HEK293 (cell line): Measurements from ENCODE around the gene VAT1L.

Source experiments
- CTCF ChIA-PET: fragments of 350-600 bp; formaldehyde crosslinking; extraction: SDS; loops from one replicate; lab custom pipeline; 2021; ENCODE audit warnings: antibody characterized with exemption; lab: Yijun Ruan, JAX
- POLR2A ChIA-PET: fragments of 300-600 bp; formaldehyde crosslinking; extraction: SDS; loops from one replicate; lab custom pipeline; 2020; ENCODE audit warnings: antibody characterized with exemption, inconsistent platforms; lab: Yijun Ruan, JAX
- H3K27ac ChIP-seq: fragments of 200-500 bp; sonication (Bioruptor generic); 2 replicates; pipeline ENCODE4 v1.5.1; 2014; ENCODE audit warnings: low read depth, low read length, control low read depth, inconsistent platforms; ENCODE audit errors: extremely low read depth
- H3K36me3 ChIP-seq, 2 experiments: fragments of 200-500 bp in 1 of 2; sonication (Bioruptor generic) in 1 of 2; 1 replicate in 1 of 2; 2 replicates in 1 of 2; pipeline ENCODE4 v1.5.1; 2014 to 2017; ENCODE audit warnings: inconsistent platforms in 2 of 2, low read length in 2 of 2; ENCODE audit not compliant: control insufficient read depth in 2 of 2, insufficient read depth in 1 of 2
- H3K4me1 ChIP-seq: fragments of 200-500 bp; sonication (Bioruptor generic); 2 replicates; pipeline ENCODE4 v1.5.1; 2014; ENCODE audit warnings: mild to moderate bottlenecking, low read length, inconsistent platforms; ENCODE audit not compliant: control insufficient read depth, insufficient read depth
- H3K4me3 ChIP-seq: 2 replicates; pipeline ENCODE4 v1.5.1; 2011; ENCODE audit warnings: low read depth, mild to moderate bottlenecking, control low read depth, low read length, moderate library complexity
- H3K9me3 ChIP-seq: fragments of 200-500 bp; sonication (Bioruptor generic); 2 replicates; pipeline ENCODE4 v1.5.1; 2014; ENCODE audit warnings: low read depth, low read length, inconsistent platforms; ENCODE audit not compliant: control insufficient read depth, insufficient read depth
- BCL11A ChIP-seq: fragments of 450-650 bp; formaldehyde crosslinking; IDR thresholded peaks from 2 replicates; pipeline ENCODE4 v1.5.1; 2016; ENCODE audit warnings: low read depth, missing biosample characterization, missing genetic modification characterization
- EGR2 ChIP-seq: fragments of 450-650 bp; formaldehyde crosslinking; IDR thresholded peaks from 2 replicates; pipeline ENCODE4 v1.5.1; 2016; ENCODE audit warnings: low read depth, missing biosample characterization, missing genetic modification characterization
- GLIS1 ChIP-seq: fragments of 450-650 bp; formaldehyde crosslinking; IDR thresholded peaks from 2 replicates; pipeline ENCODE4 v1.5.1; 2016; ENCODE audit warnings: missing biosample characterization, missing genetic modification characterization
- KLF1 ChIP-seq: fragments of 450-650 bp; formaldehyde crosslinking; IDR thresholded peaks from 2 replicates; pipeline ENCODE4 v1.5.1; 2016; ENCODE audit warnings: missing biosample characterization, missing genetic modification characterization
- MYNN ChIP-seq: fragments of 450-650 bp; formaldehyde crosslinking; IDR thresholded peaks from 2 replicates; pipeline ENCODE4 v1.5.1; 2016; ENCODE audit warnings: missing biosample characterization, missing genetic modification characterization, borderline replicate concordance
- PRDM1 ChIP-seq: fragments of 450-650 bp; formaldehyde crosslinking; IDR thresholded peaks from 2 replicates; pipeline ENCODE4; 2016; ENCODE audit warnings: missing biosample characterization, missing genetic modification characterization
- SALL2 ChIP-seq: fragments of 450-650 bp; formaldehyde crosslinking; IDR thresholded peaks from 2 replicates; pipeline ENCODE4 v1.5.0; 2017; ENCODE audit warnings: missing biosample characterization, mild to moderate bottlenecking, missing genetic modification characterization, borderline replicate concordance
- SCRT1 ChIP-seq: fragments of 450-650 bp; formaldehyde crosslinking; IDR thresholded peaks from 2 replicates; pipeline ENCODE4 v1.5.1; 2016; ENCODE audit warnings: missing biosample characterization, missing genetic modification characterization, borderline replicate concordance
- SP2 ChIP-seq: fragments of 450-650 bp; formaldehyde crosslinking; IDR thresholded peaks from 2 replicates; pipeline ENCODE4 v1.5.1; 2016; ENCODE audit warnings: missing biosample characterization, missing genetic modification characterization
- ZBTB1 ChIP-seq: fragments of 450-650 bp; formaldehyde crosslinking; IDR thresholded peaks from 2 replicates; pipeline ENCODE4 v1.5.1; 2016; ENCODE audit warnings: missing biosample characterization, missing genetic modification characterization
- ZFP37 ChIP-seq: fragments of 450-650 bp; formaldehyde crosslinking; IDR thresholded peaks from 2 replicates; pipeline ENCODE4 v1.5.1; 2016; ENCODE audit warnings: missing biosample characterization, missing genetic modification characterization
- ZNF10 ChIP-seq: fragments of 450-650 bp; formaldehyde crosslinking; IDR thresholded peaks from 2 replicates; pipeline ENCODE4 v1.5.1; 2017; ENCODE audit warnings: missing biosample characterization, missing genetic modification characterization
- ZNF175 ChIP-seq: fragments of 450-650 bp; formaldehyde crosslinking; IDR thresholded peaks from 2 replicates; pipeline ENCODE4 v1.5.1; 2016; ENCODE audit warnings: missing biosample characterization, missing genetic modification characterization
- ZNF2 ChIP-seq: fragments of 450-650 bp; formaldehyde crosslinking; IDR thresholded peaks from 2 replicates; pipeline ENCODE4 v1.5.1; 2016; ENCODE audit warnings: missing biosample characterization, missing genetic modification characterization
- ZNF433 ChIP-seq: fragments of 450-650 bp; formaldehyde crosslinking; IDR thresholded peaks from 2 replicates; pipeline ENCODE4 v1.5.1; 2016; ENCODE audit warnings: missing biosample characterization, missing genetic modification characterization, low read depth
- ZNF544 ChIP-seq: fragments of 450-650 bp; formaldehyde crosslinking; IDR thresholded peaks from 2 replicates; pipeline ENCODE4 v1.5.0; 2017; ENCODE audit warnings: missing biosample characterization, missing genetic modification characterization
- ZNF560 ChIP-seq: fragments of 450-650 bp; formaldehyde crosslinking; IDR thresholded peaks from 2 replicates; pipeline ENCODE4 v1.5.1; 2017; ENCODE audit warnings: missing biosample characterization, missing genetic modification characterization, borderline replicate concordance
- ZNF596 ChIP-seq: fragments of 450-650 bp; IDR thresholded peaks from 2 replicates; pipeline ENCODE4 v1.5.0; 2018; ENCODE audit warnings: missing biosample characterization, mild to moderate bottlenecking, missing genetic modification characterization, moderate library complexity
- ZNF621 ChIP-seq: fragments of 450-650 bp; formaldehyde crosslinking; IDR thresholded peaks from 2 replicates; pipeline ENCODE4 v1.5.1; 2017; ENCODE audit warnings: missing biosample characterization, missing genetic modification characterization
- ZNF707 ChIP-seq: fragments of 450-650 bp; formaldehyde crosslinking; IDR thresholded peaks from 2 replicates; pipeline ENCODE4 v1.5.1; 2016; ENCODE audit warnings: missing biosample characterization, missing genetic modification characterization
- ZXDB ChIP-seq: fragments of 450-650 bp; formaldehyde crosslinking; IDR thresholded peaks from 2 replicates; pipeline ENCODE4 v1.5.1; 2016; ENCODE audit warnings: missing biosample characterization, missing genetic modification characterization
- TF ChIP-seq, protein P1 (sequence below): fragments of 450-650 bp; formaldehyde crosslinking; IDR thresholded peaks from 2 replicates; pipeline ENCODE4 v1.5.1; 2017; ENCODE audit warnings: missing biosample characterization, missing genetic modification characterization
- TF ChIP-seq, protein P2 (sequence below): fragments of 450-650 bp; formaldehyde crosslinking; IDR thresholded peaks from 2 replicates; pipeline ENCODE4 v1.5.1; 2016; ENCODE audit warnings: missing biosample characterization, missing genetic modification characterization, borderline replicate concordance
- TF ChIP-seq, protein P3 (sequence below): fragments of 450-650 bp; formaldehyde crosslinking; IDR thresholded peaks from 2 replicates; pipeline ENCODE4 v1.5.1; 2016; ENCODE audit warnings: missing biosample characterization, missing genetic modification characterization
- TF ChIP-seq, protein P4 (sequence below): fragments of 450-650 bp; formaldehyde crosslinking; IDR thresholded peaks from 2 replicates; pipeline ENCODE4 v1.5.1; 2017; ENCODE audit warnings: missing biosample characterization, missing genetic modification characterization
- TF ChIP-seq, protein P5 (sequence below): IDR thresholded peaks from 2 replicates; pipeline ENCODE4 v1.6.1; 2011; ENCODE audit warnings: mild to moderate bottlenecking, low read depth, low read length, borderline replicate concordance
- TF ChIP-seq, protein P6 (sequence below): fragments of 450-650 bp; formaldehyde crosslinking; IDR thresholded peaks from 2 replicates; pipeline ENCODE4 v1.5.1; 2016; ENCODE audit warnings: missing biosample characterization, missing genetic modification characterization

Gene VAT1L

DNA sequence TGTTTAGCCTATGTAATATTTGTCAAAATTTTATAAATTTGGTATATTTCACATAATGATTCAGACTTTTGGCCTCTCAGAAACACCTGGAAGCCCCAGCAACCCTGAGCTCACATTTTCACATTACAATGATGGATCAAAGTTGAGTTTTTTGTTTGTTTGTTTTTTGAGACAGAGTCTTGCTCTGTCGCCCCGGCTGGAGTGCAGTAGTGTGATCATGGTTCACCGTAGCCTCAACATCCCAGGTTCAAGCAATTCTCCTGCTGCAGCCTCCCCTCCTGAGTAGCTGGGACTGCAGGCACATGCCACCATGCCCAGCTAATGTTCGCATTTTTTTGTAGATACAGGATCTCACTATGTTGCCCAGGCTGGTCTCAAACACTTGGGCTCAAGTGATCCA lies 10.6 kb upstream of the VAT1L start (continued):
- TF ChIP-seq, protein P1, sequence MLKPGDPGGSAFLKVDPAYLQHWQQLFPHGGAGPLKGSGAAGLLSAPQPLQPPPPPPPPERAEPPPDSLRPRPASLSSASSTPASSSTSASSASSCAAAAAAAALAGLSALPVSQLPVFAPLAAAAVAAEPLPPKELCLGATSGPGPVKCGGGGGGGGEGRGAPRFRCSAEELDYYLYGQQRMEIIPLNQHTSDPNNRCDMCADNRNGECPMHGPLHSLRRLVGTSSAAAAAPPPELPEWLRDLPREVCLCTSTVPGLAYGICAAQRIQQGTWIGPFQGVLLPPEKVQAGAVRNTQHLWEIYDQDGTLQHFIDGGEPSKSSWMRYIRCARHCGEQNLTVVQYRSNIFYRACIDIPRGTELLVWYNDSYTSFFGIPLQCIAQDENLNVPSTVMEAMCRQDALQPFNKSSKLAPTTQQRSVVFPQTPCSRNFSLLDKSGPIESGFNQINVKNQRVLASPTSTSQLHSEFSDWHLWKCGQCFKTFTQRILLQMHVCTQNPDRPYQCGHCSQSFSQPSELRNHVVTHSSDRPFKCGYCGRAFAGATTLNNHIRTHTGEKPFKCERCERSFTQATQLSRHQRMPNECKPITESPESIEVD (tag by site-specific recombination), result no peak
- TF ChIP-seq ZNF596 (tag by site-specific recombination) (no peak), ZNF560 (no peak), SCRT1 (no peak), GLIS1 (tag by site-specific recombination) (no peak), ZNF707 (tag by site-specific recombination) (no peak), SALL2 (tag by site-specific recombination) (no peak)
- TF ChIP-seq, protein P2, sequence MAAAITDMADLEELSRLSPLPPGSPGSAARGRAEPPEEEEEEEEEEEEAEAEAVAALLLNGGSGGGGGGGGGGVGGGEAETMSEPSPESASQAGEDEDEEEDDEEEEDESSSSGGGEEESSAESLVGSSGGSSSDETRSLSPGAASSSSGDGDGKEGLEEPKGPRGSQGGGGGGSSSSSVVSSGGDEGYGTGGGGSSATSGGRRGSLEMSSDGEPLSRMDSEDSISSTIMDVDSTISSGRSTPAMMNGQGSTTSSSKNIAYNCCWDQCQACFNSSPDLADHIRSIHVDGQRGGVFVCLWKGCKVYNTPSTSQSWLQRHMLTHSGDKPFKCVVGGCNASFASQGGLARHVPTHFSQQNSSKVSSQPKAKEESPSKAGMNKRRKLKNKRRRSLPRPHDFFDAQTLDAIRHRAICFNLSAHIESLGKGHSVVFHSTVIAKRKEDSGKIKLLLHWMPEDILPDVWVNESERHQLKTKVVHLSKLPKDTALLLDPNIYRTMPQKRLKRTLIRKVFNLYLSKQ (tag by site-specific recombination), result no peak

DNA sequence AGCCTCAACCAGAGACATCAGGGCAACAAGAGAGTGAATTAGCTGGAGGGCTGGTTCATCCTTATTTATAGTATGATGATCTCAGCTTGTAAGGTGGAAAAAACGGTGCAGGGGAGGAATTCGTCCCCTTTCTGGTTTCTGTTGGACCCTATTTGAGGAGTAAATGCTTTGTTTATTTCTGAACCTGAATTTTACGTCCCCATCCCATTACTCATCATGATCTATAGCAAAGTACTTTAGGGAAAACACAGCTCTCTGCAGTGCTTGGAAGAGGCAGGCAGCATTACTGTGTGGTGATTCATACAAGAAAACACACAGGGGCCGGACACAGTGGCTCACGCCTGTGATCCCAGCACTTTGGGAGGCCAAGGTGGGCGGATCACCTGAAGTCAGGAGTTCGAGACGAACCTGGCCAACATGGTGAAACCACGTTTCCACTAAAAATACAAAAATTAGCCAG lies 8.0 kb upstream of the VAT1L start:
- no peaks in the 10 kb centered on the region for H3K9me3 ChIP-seq
- POLR2A ChIA-PET, result interaction anchor here (0.7 to 1.0 kb wide), 2 partner anchors 9 to 58 kb away, joined by 3 to 4 read pairs; partner anchors contain the start of gene NUDT7
- H3K4me1 ChIP-seq, result no peaks in the 10 kb centered on the region
- no peak overlapping the region for H3K4me3 ChIP-seq
- H3K36me3 ChIP-seq, result no peaks in the 10 kb centered on the region
- no peak overlapping the region for H3K27ac ChIP-seq
- CTCF ChIA-PET, result interaction anchor here (0.6 to 1.7 kb wide), 8 partner anchors 21 to 223 kb away, joined by 3 to 6 read pairs (median 3); no protein-coding TSS in a partner anchor
- TF ChIP-seq ZFP37 (tag by site-specific recombination) (0 out of 2 replicates have a peak, but pooled peaks have one; percentile 22), ZNF433 (tag by site-specific recombination) (no peak), KLF1 (no peak), MYNN (tag by site-specific recombination) (no peak), ZNF544 (tag by site-specific recombination) (no peak), BCL11A (tag by site-specific recombination) (peak; percentile 53; the same call in 1 of the 2 replicates), ZBTB1 (tag by site-specific recombination) (no peak), ZNF10 (tag by site-specific recombination) (0 out of 2 replicates have a peak, but pooled peaks have one; percentile 18), ZXDB (tag by site-specific recombination) (no peak), EGR2 (no peak), ZNF621 (tag by site-specific recombination) (no peak), ZNF707 (tag by site-specific recombination) (no peak), PRDM1 (0 out of 2 replicates have a peak, but pooled peaks have one; percentile 7), ZNF2 (no peak), SP2 (tag by site-specific recombination) (0 out of 2 replicates have a peak, but pooled peaks have one; percentile 11), ZNF175 (no peak)
- TF ChIP-seq, protein P3, sequence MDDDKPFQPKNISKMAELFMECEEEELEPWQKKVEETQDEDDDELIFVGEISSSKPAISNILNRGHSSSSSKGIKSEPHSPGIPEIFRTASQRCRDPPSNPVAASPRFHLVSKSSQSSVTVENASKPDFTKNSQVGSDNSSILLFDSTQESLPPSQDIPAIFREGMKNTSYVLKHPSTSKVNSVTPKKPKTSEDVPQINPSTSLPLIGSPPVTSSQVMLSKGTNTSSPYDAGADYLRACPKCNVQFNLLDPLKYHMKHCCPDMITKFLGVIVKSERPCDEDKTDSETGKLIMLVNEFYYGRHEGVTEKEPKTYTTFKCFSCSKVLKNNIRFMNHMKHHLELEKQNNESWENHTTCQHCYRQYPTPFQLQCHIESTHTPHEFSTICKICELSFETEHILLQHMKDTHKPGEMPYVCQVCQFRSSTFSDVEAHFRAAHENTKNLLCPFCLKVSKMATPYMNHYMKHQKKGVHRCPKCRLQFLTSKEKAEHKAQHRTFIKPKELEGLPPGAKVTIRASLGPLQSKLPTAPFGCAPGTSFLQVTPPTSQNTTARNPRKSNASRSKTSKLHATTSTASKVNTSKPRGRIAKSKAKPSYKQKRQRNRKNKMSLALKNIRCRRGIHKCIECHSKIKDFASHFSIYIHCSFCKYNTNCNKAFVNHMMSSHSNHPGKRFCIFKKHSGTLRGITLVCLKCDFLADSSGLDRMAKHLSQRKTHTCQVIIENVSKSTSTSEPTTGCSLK (tag by site-specific recombination), result no peak
- TF ChIP-seq, protein P4, sequence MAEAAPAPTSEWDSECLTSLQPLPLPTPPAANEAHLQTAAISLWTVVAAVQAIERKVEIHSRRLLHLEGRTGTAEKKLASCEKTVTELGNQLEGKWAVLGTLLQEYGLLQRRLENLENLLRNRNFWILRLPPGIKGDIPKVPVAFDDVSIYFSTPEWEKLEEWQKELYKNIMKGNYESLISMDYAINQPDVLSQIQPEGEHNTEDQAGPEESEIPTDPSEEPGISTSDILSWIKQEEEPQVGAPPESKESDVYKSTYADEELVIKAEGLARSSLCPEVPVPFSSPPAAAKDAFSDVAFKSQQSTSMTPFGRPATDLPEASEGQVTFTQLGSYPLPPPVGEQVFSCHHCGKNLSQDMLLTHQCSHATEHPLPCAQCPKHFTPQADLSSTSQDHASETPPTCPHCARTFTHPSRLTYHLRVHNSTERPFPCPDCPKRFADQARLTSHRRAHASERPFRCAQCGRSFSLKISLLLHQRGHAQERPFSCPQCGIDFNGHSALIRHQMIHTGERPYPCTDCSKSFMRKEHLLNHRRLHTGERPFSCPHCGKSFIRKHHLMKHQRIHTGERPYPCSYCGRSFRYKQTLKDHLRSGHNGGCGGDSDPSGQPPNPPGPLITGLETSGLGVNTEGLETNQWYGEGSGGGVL (tag by site-specific recombination), result peak; percentile 51
- TF ChIP-seq, protein P5, sequence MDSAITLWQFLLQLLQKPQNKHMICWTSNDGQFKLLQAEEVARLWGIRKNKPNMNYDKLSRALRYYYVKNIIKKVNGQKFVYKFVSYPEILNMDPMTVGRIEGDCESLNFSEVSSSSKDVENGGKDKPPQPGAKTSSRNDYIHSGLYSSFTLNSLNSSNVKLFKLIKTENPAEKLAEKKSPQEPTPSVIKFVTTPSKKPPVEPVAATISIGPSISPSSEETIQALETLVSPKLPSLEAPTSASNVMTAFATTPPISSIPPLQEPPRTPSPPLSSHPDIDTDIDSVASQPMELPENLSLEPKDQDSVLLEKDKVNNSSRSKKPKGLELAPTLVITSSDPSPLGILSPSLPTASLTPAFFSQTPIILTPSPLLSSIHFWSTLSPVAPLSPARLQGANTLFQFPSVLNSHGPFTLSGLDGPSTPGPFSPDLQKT, result no peak
- TF ChIP-seq, protein P6, sequence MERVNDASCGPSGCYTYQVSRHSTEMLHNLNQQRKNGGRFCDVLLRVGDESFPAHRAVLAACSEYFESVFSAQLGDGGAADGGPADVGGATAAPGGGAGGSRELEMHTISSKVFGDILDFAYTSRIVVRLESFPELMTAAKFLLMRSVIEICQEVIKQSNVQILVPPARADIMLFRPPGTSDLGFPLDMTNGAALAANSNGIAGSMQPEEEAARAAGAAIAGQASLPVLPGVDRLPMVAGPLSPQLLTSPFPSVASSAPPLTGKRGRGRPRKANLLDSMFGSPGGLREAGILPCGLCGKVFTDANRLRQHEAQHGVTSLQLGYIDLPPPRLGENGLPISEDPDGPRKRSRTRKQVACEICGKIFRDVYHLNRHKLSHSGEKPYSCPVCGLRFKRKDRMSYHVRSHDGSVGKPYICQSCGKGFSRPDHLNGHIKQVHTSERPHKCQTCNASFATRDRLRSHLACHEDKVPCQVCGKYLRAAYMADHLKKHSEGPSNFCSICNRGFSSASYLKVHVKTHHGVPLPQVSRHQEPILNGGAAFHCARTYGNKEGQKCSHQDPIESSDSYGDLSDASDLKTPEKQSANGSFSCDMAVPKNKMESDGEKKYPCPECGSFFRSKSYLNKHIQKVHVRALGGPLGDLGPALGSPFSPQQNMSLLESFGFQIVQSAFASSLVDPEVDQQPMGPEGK, result no peak
